Osteocyte (in vitro differentiated cells): ENCODE data around the gene SNAPC2. TPM values are rescaled to one million over a fixed set of nuclear protein-coding genes. Genes with fewer than 3 reads are reported as not detected.

ENCODE experiments used
- DNase-seq: peaks from one replicate; pipeline ENCODE4 v3.0.0; 2021; ENCODE audit warnings: mixed read lengths; ENCODE audit not compliant: unreplicated experiment; ENCODE audit errors: extremely low spot score
- H3K27ac Mint-ChIP-seq: one replicate; pipeline ENCODE4 v1.8.0; 2021; ENCODE audit warnings: mild to moderate bottlenecking, mixed read lengths; ENCODE audit not compliant: unreplicated experiment
- H3K27me3 Mint-ChIP-seq: one replicate; pipeline ENCODE4 v1.8.0; 2021; ENCODE audit warnings: mixed read lengths; ENCODE audit not compliant: unreplicated experiment
- H3K36me3 Mint-ChIP-seq: one replicate; pipeline ENCODE4 v1.8.0; 2021; ENCODE audit warnings: mixed read lengths; ENCODE audit not compliant: unreplicated experiment
- H3K4me1 Mint-ChIP-seq: one replicate; pipeline ENCODE4 v1.8.0; 2021; ENCODE audit warnings: mixed read lengths; ENCODE audit not compliant: unreplicated experiment
- H3K4me3 Mint-ChIP-seq: one replicate; pipeline ENCODE4 v1.8.0; 2021; ENCODE audit warnings: mild to moderate bottlenecking, moderate library complexity, mixed read lengths; ENCODE audit not compliant: unreplicated experiment
- H3K9me3 Mint-ChIP-seq: one replicate; pipeline ENCODE4 v1.8.0; 2021; ENCODE audit warnings: mixed read lengths; ENCODE audit not compliant: unreplicated experiment
- CTCF ChIP-seq: fragments of 200-600 bp; sonication (generic); IDR thresholded peaks from 2 replicates; pipeline ENCODE4 v1.5.0; 2021; ENCODE audit warnings: antibody characterized with exemption, mild to moderate bottlenecking, moderate library complexity
- total RNA-seq: library from RNA; stranded (reverse); gene quantifications from 2 replicates; pipeline ENCODE4 v1.2.1, GENCODE V29; 2021

SNAPC2 gene
- total RNA-seq, 1 donor from 2014 or later = 19.6 TPM

GRCh38 chr19:7926021-7926726, 6.0 kb downstream of the SNAPC2 start, which contains the start of gene CTXN1:
CTXN1 (minus strand) TSS chr19:7926135; CDS start chr19:7925538, 597 bp downstream.
- Mint-ChIP-seq H3K27me3 (no peaks in the 10 kb centered on the region), H3K4me1 (peaks cover 49% of the 10 kb centered on the region), H3K27ac (peak within 1 kb of the TSS; percentile 80), H3K9me3 (no peaks in the 10 kb centered on the region), H3K4me3 (peak within 1 kb of the TSS; percentile 79), H3K36me3 (peaks cover 11% of the 10 kb centered on the region)
- peak; percentile 93 for DNase-seq
- TF ChIP-seq CTCF = no peak

- no peak for DNase-seq
- no peaks in the 10 kb centered on the region for H3K9me3 Mint-ChIP-seq
- TF ChIP-seq CTCF = no peak
Observed at GRCh38 chr19:7926727-7927604, 6.8 kb downstream of the SNAPC2 start.

GRCh38 chr19:7927605-7928333, 7.6 kb downstream of the SNAPC2 start:
- H3K4me3 Mint-ChIP-seq = no peak overlapping the region
- H3K27ac Mint-ChIP-seq = peak overlapping the region; percentile 97
- H3K4me1 Mint-ChIP-seq = peaks cover 39% of the 10 kb centered on the region
- TF ChIP-seq CTCF = no peak
- DNase-seq = no peak
- peaks cover 11% of the 10 kb centered on the region for H3K36me3 Mint-ChIP-seq
- H3K9me3 Mint-ChIP-seq = no peaks in the 10 kb centered on the region
- no peaks in the 10 kb centered on the region for H3K27me3 Mint-ChIP-seq

More at GRCh38 chr19:7926727-7927604, 6.8 kb downstream of the SNAPC2 start:
- H3K27me3 Mint-ChIP-seq = no peaks in the 10 kb centered on the region
- peaks cover 42% of the 10 kb centered on the region for H3K4me1 Mint-ChIP-seq
- H3K4me3 Mint-ChIP-seq = peak overlapping the region; percentile 72
- H3K36me3 Mint-ChIP-seq = peaks cover 11% of the 10 kb centered on the region
- H3K27ac Mint-ChIP-seq = peak overlapping the region; percentile 80

GRCh38 chr19:7928334-7928706, 8.2 kb downstream of the SNAPC2 start:
- Mint-ChIP-seq H3K36me3 (peaks cover 14% of the 10 kb centered on the region), H3K27ac (peak overlapping the region; percentile 97), H3K9me3 (no peaks in the 10 kb centered on the region), H3K4me3 (peak overlapping the region; percentile 56), H3K27me3 (no peaks in the 10 kb centered on the region), H3K4me1 (peaks cover 36% of the 10 kb centered on the region)
- DNase-seq = no peak
- TF ChIP-seq CTCF = no peak
